Measurements from ENCODE around the gene SUSD2.
"Not testable (repeated sequence)": the region's sequence is repeated elsewhere in the genome, so short reads cannot be mapped to it uniquely, and the experiment has no call there.

Gene SUSD2

GRCh38 chr22:24177045-24177444 is 4.2 kb upstream of the SUSD2 start:
- no peak for DNase-seq

GRCh38 chr22:24177456-24177855 is 3.8 kb upstream of the SUSD2 start:
- no peak for DNase-seq

GRCh38 chr22:24178021-24178431 is 3.3 kb upstream of the SUSD2 start:
- no peak for DNase-seq

- DNase-seq = no peak
These were observed 2.5 kb upstream of the SUSD2 start for GRCh38 chr22:24178502-24179440.

- no peak for DNase-seq
These were observed 1.6 kb upstream of the SUSD2 start for GRCh38 chr22:24179478-24180210.

- no peak for DNase-seq
These were observed 785 bp upstream of the SUSD2 start for GRCh38 chr22:24180316-24181087.

- DNase-seq = no peak
These were observed 961 bp downstream of the SUSD2 start for GRCh38 chr22:24181996-24182899.

- not testable (repeated sequence) for DNase-seq
These were observed 1.6 kb downstream of the SUSD2 start for GRCh38 chr22:24182900-24183246.

GRCh38 chr22:24183321-24184031 is 2.2 kb downstream of the SUSD2 start:
- DNase-seq = no peak

GRCh38 chr22:24184057-24184798 is 2.9 kb downstream of the SUSD2 start:
- DNase-seq = no peak

GRCh38 chr22:24185001-24185500 is 3.8 kb downstream of the SUSD2 start:
- DNase-seq = no peak

- DNase-seq = no peak
These were observed 4.4 kb downstream of the SUSD2 start for GRCh38 chr22:24185501-24186351.

- DNase-seq = no peak
These were observed 5.1 kb downstream of the SUSD2 start for GRCh38 chr22:24186352-24186740.

- DNase-seq = no peak
These were observed 5.8 kb downstream of the SUSD2 start for GRCh38 chr22:24186892-24187670.

GRCh38 chr22:24187731-24188644 is 6.7 kb downstream of the SUSD2 start:
- DNase-seq = no peak

GRCh38 chr22:24188705-24189248 is 7.5 kb downstream of the SUSD2 start:
- DNase-seq = no peak

All from activated CD4-positive, alpha-beta T cell treated with anti-CD3 and anti-CD28 coated beads, Interleukin-2, amount 50 U/mL, for 4 hours (primary cell).